HG03457 (cell line): ENCODE data around the gene NPTXR.

ENCODE experiments used
- ATAC-seq: cut with Tn5 transposase; IDR thresholded peaks from one replicate; pipeline ENCODE4 v1.9.1; 2021; ENCODE audit warnings: moderate number of reproducible peaks; ENCODE audit not compliant: unreplicated experiment

The NPTXR gene

GRCh38 chr22:38799265-38800002 lies 44.4 kb downstream of the NPTXR start:
- ATAC-seq, result no peak

GRCh38 chr22:38798496-38798895 lies 45.3 kb downstream of the NPTXR start:
- ATAC-seq, result no peak

- ATAC-seq, result no peak
These were observed 47.4 kb downstream of the NPTXR start for GRCh38 chr22:38796262-38796957.

GRCh38 chr22:38795569-38795968 lies 48.3 kb downstream of the NPTXR start:
- ATAC-seq, result no peak

GRCh38 chr22:38793721-38794466 lies 49.9 kb downstream of the NPTXR start, which contains the start of gene DNAL4:
Gene DNAL4 (minus strand): TSS chr22:38794143. CDS start chr22:38782731, 11,412 bp downstream.
- peak; percentile 77 for ATAC-seq

GRCh38 chr22:38793317-38793716 lies 50.5 kb downstream of the NPTXR start:
- ATAC-seq, result no peak

- no peak for ATAC-seq
These were observed 51.0 kb downstream of the NPTXR start for GRCh38 chr22:38792833-38793232.

- no peak for ATAC-seq
These were observed 54.2 kb downstream of the NPTXR start for GRCh38 chr22:38789606-38790005.

- no peak for ATAC-seq
These were observed 55.0 kb downstream of the NPTXR start for GRCh38 chr22:38788846-38789245.

- no peak for ATAC-seq
These were observed 55.6 kb downstream of the NPTXR start for GRCh38 chr22:38788021-38788816.

- ATAC-seq, result no peak
These were observed 57.2 kb downstream of the NPTXR start for GRCh38 chr22:38786631-38787030.

GRCh38 chr22:38784856-38785255 lies 59.0 kb downstream of the NPTXR start:
- no peak for ATAC-seq

- no peak for ATAC-seq
These were observed 59.8 kb downstream of the NPTXR start for GRCh38 chr22:38784035-38784434.

GRCh38 chr22:38783095-38783615 lies 60.7 kb downstream of the NPTXR start:
- no peak for ATAC-seq

- ATAC-seq, result no peak
These were observed 61.3 kb downstream of the NPTXR start for GRCh38 chr22:38782402-38783094.

GRCh38 chr22:38781033-38781432 lies 62.8 kb downstream of the NPTXR start:
- no peak for ATAC-seq

GRCh38 chr22:38777087-38777671 lies 66.6 kb downstream of the NPTXR start:
- no peak for ATAC-seq

- ATAC-seq, result no peak
These were observed 67.7 kb downstream of the NPTXR start for GRCh38 chr22:38776086-38776485.

GRCh38 chr22:38775656-38776055 lies 68.2 kb downstream of the NPTXR start:
- ATAC-seq, result no peak
